HEK293 (cell line): ENCODE results near the gene PDZD2.

ENCODE experiments used
- CTCF ChIA-PET: fragments of 350-600 bp; formaldehyde crosslinking; extraction: SDS; loops from one replicate; lab custom pipeline; 2021; ENCODE audit warnings: antibody characterized with exemption; lab: Yijun Ruan, JAX
- POLR2A ChIA-PET: fragments of 300-600 bp; formaldehyde crosslinking; extraction: SDS; loops from one replicate; lab custom pipeline; 2020; ENCODE audit warnings: antibody characterized with exemption, inconsistent platforms; lab: Yijun Ruan, JAX
- H3K27ac ChIP-seq: fragments of 200-500 bp; sonication (Bioruptor generic); 2 replicates; pipeline ENCODE4 v1.5.1; 2014; ENCODE audit warnings: low read depth, low read length, control low read depth, inconsistent platforms; ENCODE audit errors: extremely low read depth
- H3K36me3 ChIP-seq, 2 experiments: fragments of 200-500 bp in 1 of 2; sonication (Bioruptor generic) in 1 of 2; 1 replicate in 1 of 2; 2 replicates in 1 of 2; pipeline ENCODE4 v1.5.1; 2014 to 2017; ENCODE audit warnings: inconsistent platforms in 2 of 2, low read length in 2 of 2; ENCODE audit not compliant: control insufficient read depth in 2 of 2, insufficient read depth in 1 of 2
- H3K4me1 ChIP-seq: fragments of 200-500 bp; sonication (Bioruptor generic); 2 replicates; pipeline ENCODE4 v1.5.1; 2014; ENCODE audit warnings: mild to moderate bottlenecking, low read length, inconsistent platforms; ENCODE audit not compliant: control insufficient read depth, insufficient read depth
- H3K4me3 ChIP-seq: 2 replicates; pipeline ENCODE4 v1.5.1; 2011; ENCODE audit warnings: low read depth, mild to moderate bottlenecking, control low read depth, low read length, moderate library complexity
- H3K9me3 ChIP-seq: fragments of 200-500 bp; sonication (Bioruptor generic); 2 replicates; pipeline ENCODE4 v1.5.1; 2014; ENCODE audit warnings: low read depth, low read length, inconsistent platforms; ENCODE audit not compliant: control insufficient read depth, insufficient read depth
- AEBP2 ChIP-seq: fragments of 450-650 bp; formaldehyde crosslinking; IDR thresholded peaks from 2 replicates; pipeline ENCODE4 v1.5.1; 2016; ENCODE audit warnings: missing biosample characterization, missing genetic modification characterization, borderline replicate concordance
- EGR2 ChIP-seq: fragments of 450-650 bp; formaldehyde crosslinking; IDR thresholded peaks from 2 replicates; pipeline ENCODE4 v1.5.1; 2016; ENCODE audit warnings: low read depth, missing biosample characterization, missing genetic modification characterization
- HIC1 ChIP-seq: fragments of 450-650 bp; formaldehyde crosslinking; IDR thresholded peaks from 2 replicates; pipeline ENCODE4 v1.5.1; 2016; ENCODE audit warnings: missing biosample characterization, missing genetic modification characterization
- KLF1 ChIP-seq: fragments of 450-650 bp; formaldehyde crosslinking; IDR thresholded peaks from 2 replicates; pipeline ENCODE4 v1.5.1; 2016; ENCODE audit warnings: missing biosample characterization, missing genetic modification characterization
- MYNN ChIP-seq: fragments of 450-650 bp; formaldehyde crosslinking; IDR thresholded peaks from 2 replicates; pipeline ENCODE4 v1.5.1; 2016; ENCODE audit warnings: missing biosample characterization, missing genetic modification characterization, borderline replicate concordance
- REST ChIP-seq: fragments of 450-650 bp; formaldehyde crosslinking; IDR thresholded peaks from 2 replicates; pipeline ENCODE4 v1.5.1; 2016; ENCODE audit warnings: missing biosample characterization, missing genetic modification characterization
- SP7 ChIP-seq: fragments of 450-650 bp; formaldehyde crosslinking; IDR thresholded peaks from 2 replicates; pipeline ENCODE4 v1.5.1; 2016; ENCODE audit warnings: missing biosample characterization, missing genetic modification characterization
- ZBTB17 ChIP-seq: fragments of 450-650 bp; formaldehyde crosslinking; IDR thresholded peaks from 2 replicates; pipeline ENCODE4 v1.5.1; 2016; ENCODE audit warnings: missing biosample characterization, missing genetic modification characterization
- ZBTB7A ChIP-seq: fragments of 450-650 bp; formaldehyde crosslinking; IDR thresholded peaks from 2 replicates; pipeline ENCODE4 v1.5.1; 2016; ENCODE audit warnings: low read depth, missing biosample characterization, missing genetic modification characterization
- ZNF133 ChIP-seq: fragments of 450-650 bp; formaldehyde crosslinking; IDR thresholded peaks from 2 replicates; pipeline ENCODE4 v1.5.1; 2016; ENCODE audit warnings: missing biosample characterization, missing genetic modification characterization
- ZNF19 ChIP-seq: fragments of 450-650 bp; formaldehyde crosslinking; IDR thresholded peaks from 2 replicates; pipeline ENCODE4; 2016; ENCODE audit warnings: missing biosample characterization, missing genetic modification characterization, low read depth
- ZNF221 ChIP-seq: fragments of 450-650 bp; formaldehyde crosslinking; IDR thresholded peaks from 2 replicates; pipeline ENCODE4 v1.5.1; 2017; ENCODE audit warnings: missing biosample characterization, missing genetic modification characterization, borderline replicate concordance
- ZNF239 ChIP-seq: fragments of 450-650 bp; formaldehyde crosslinking; IDR thresholded peaks from 2 replicates; pipeline ENCODE4 v1.5.1; 2016; ENCODE audit warnings: missing biosample characterization, missing genetic modification characterization
- ZNF26 ChIP-seq: fragments of 450-650 bp; formaldehyde crosslinking; IDR thresholded peaks from 2 replicates; pipeline ENCODE4 v1.5.1; 2016; ENCODE audit warnings: missing biosample characterization, missing genetic modification characterization
- ZNF335 ChIP-seq: fragments of 450-650 bp; formaldehyde crosslinking; conservative IDR thresholded peaks from 2 replicates; pipeline ENCODE4 v1.5.1; 2016; ENCODE audit warnings: missing biosample characterization, missing genetic modification characterization
- ZNF366 ChIP-seq: fragments of 450-650 bp; formaldehyde crosslinking; conservative IDR thresholded peaks from 2 replicates; pipeline ENCODE4 v1.5.1; 2016; ENCODE audit warnings: missing biosample characterization, missing genetic modification characterization
- ZNF404 ChIP-seq: fragments of 450-650 bp; formaldehyde crosslinking; IDR thresholded peaks from 2 replicates; pipeline ENCODE4 v1.5.1; 2017; ENCODE audit warnings: missing biosample characterization, missing genetic modification characterization
- ZNF518A ChIP-seq: fragments of 450-650 bp; formaldehyde crosslinking; conservative IDR thresholded peaks from 2 replicates; pipeline ENCODE4 v1.5.1; 2016; ENCODE audit warnings: low read depth, missing biosample characterization, missing genetic modification characterization
- ZNF596 ChIP-seq: fragments of 450-650 bp; IDR thresholded peaks from 2 replicates; pipeline ENCODE4 v1.5.0; 2018; ENCODE audit warnings: missing biosample characterization, mild to moderate bottlenecking, missing genetic modification characterization, moderate library complexity
- ZNF610 ChIP-seq: fragments of 450-650 bp; formaldehyde crosslinking; IDR thresholded peaks from 2 replicates; pipeline ENCODE4 v1.5.1; 2016; ENCODE audit warnings: missing biosample characterization, missing genetic modification characterization, borderline replicate concordance
- ZNF629 ChIP-seq: fragments of 450-650 bp; formaldehyde crosslinking; IDR thresholded peaks from 2 replicates; pipeline ENCODE4 v1.5.1; 2017; ENCODE audit warnings: missing biosample characterization, missing genetic modification characterization
- ZNF76 ChIP-seq: fragments of 450-650 bp; formaldehyde crosslinking; IDR thresholded peaks from 2 replicates; pipeline ENCODE4; 2016; ENCODE audit warnings: low read depth, missing biosample characterization, missing genetic modification characterization, borderline replicate concordance

The PDZD2 gene

GRCh38 chr5:31656806-31657205 lies 17.9 kb downstream of the PDZD2 start (continued):
- TF ChIP-seq ZNF518A (tag by site-specific recombination) (0 out of 2 replicates have a peak, but pooled peaks have one; percentile 48), ZNF629 (tag by site-specific recombination) (peak; percentile 89), ZNF366 (tag by site-specific recombination) (0 out of 2 replicates have a peak, but pooled peaks have one; percentile 35), ZNF335 (tag by site-specific recombination) (0 out of 2 replicates have a peak, but pooled peaks have one; percentile 27), MYNN (no peak), KLF1 (tag by site-specific recombination) (no peak)
- TF ChIP-seq, all 188 proteins: peak for 16

- POLR2A ChIA-PET, result no interaction called here
- Histone ChIP-seq H3K4me1 (peaks cover 11% of the 10 kb centered on the region), H3K9me3 (no peaks in the 10 kb centered on the region), H3K27ac (no peak overlapping the region), H3K36me3 (no peaks in the 10 kb centered on the region), H3K4me3 (no peak overlapping the region)
- CTCF ChIA-PET, result interaction anchor here (0.6 to 2.7 kb wide), 5 partner anchors 8 to 152 kb away, joined by 3 to 13 read pairs (median 3); partner anchors contain the start of gene PDZD2
- TF ChIP-seq REST, result no peak
- no peak for TF ChIP-seq ZNF19 (tag by site-specific recombination)
- no peak for TF ChIP-seq HIC1
- no peak for TF ChIP-seq SP7
- TF ChIP-seq EGR2, result no peak
- no peak for TF ChIP-seq ZNF26
- TF ChIP-seq ZBTB17, result no peak
- no peak for TF ChIP-seq ZNF239 (tag by site-specific recombination)
- TF ChIP-seq ZNF596 (tag by site-specific recombination), result no peak
- TF ChIP-seq ZNF610 (tag by site-specific recombination), result no peak
- no peak for TF ChIP-seq ZNF404 (tag by site-specific recombination)
- TF ChIP-seq ZNF629 (tag by site-specific recombination), result no peak
- no peak for TF ChIP-seq ZNF133 (tag by site-specific recombination)
- no peak for TF ChIP-seq ZNF221
- no peak for TF ChIP-seq ZNF76 (tag by site-specific recombination)
- TF ChIP-seq ZBTB7A, result no peak
- no peak for TF ChIP-seq AEBP2 (tag by site-specific recombination)
These were observed 18.5 kb downstream of the PDZD2 start for GRCh38 chr5:31657315-31657979.
